IMR-90 (cell line): Measurements from ENCODE around the gene MRPS16. TPM values are rescaled to one million over a fixed set of nuclear protein-coding genes. Genes with fewer than 3 reads are reported as not detected.

Source experiments
- ATAC-seq: fragments of 200-7000 bp; cut with Tn5 transposase; 2 replicates; pipeline ENCODE4 v1.9.1; 2020; ENCODE audit warnings: low read depth, mild to moderate bottlenecking, moderate library complexity
- BruUV-seq: library from RNA; stranded (reverse); fragments of 400-500 nt; replicated peaks from 2 replicates; lab custom pipeline; 2021; lab: Mats Ljungman, UMichigan
- CTCF ChIA-PET: fragments of 300-600 bp; formaldehyde crosslinking; extraction: SDS; loops from one replicate; lab custom pipeline; 2021; ENCODE audit warnings: antibody characterized with exemption; lab: Yijun Ruan, JAX
- POLR2A ChIA-PET: fragments of 300-600 bp; sonication (Branson Sonifier 250); formaldehyde crosslinking; loops from one replicate; lab custom pipeline; 2022; ENCODE audit warnings: antibody characterized with exemption; ENCODE audit not compliant: unreplicated experiment; lab: Charles Lee
- DNase-seq: peaks from one replicate; pipeline ENCODE4 v3.0.0; 2013
- H2AFZ ChIP-seq: replicated peaks from 2 replicates; pipeline ENCODE3; 2013; ENCODE audit warnings: low read length, mild to moderate bottlenecking; ENCODE audit not compliant: poor library complexity
- H2AK5ac ChIP-seq: 2 replicates; pipeline ENCODE4 v1.6.1; 2013; ENCODE audit warnings: low read depth, low read length, inconsistent platforms
- H2AK9ac ChIP-seq: replicated peaks from 2 replicates; pipeline ENCODE3; 2013; ENCODE audit warnings: mild to moderate bottlenecking, low read depth, low read length, moderate library complexity; ENCODE audit not compliant: poor library complexity
- H2BK120ac ChIP-seq: 2 replicates; pipeline ENCODE4 v1.6.1; 2013; ENCODE audit warnings: low read depth, low read length, inconsistent platforms
- H2BK15ac ChIP-seq: 3 replicates; pipeline ENCODE4 v1.6.1; 2013; ENCODE audit warnings: low read depth, low read length, inconsistent platforms
- H2BK20ac ChIP-seq: 2 replicates; pipeline ENCODE4 v1.6.1; 2013; ENCODE audit warnings: low read depth, mild to moderate bottlenecking, inconsistent platforms, low read length, moderate library complexity
- H2BK5ac ChIP-seq: 2 replicates; pipeline ENCODE4 v1.6.1; 2013; ENCODE audit warnings: mild to moderate bottlenecking, low read depth, low read length, inconsistent platforms; ENCODE audit not compliant: poor library complexity, severe bottlenecking
- H3K14ac ChIP-seq: replicated peaks from 2 replicates; pipeline ENCODE4 v1.6.1; 2013; ENCODE audit warnings: low read depth, low read length, inconsistent platforms
- H3K18ac ChIP-seq: 2 replicates; pipeline ENCODE4 v1.6.1; 2013; ENCODE audit warnings: low read depth, low read length, control low read depth
- H3K23ac ChIP-seq: 2 replicates; pipeline ENCODE4 v1.6.1; 2013; ENCODE audit warnings: low read depth, low read length, inconsistent platforms
- H3K27ac ChIP-seq: 2 replicates; pipeline ENCODE4 v1.5.1; 2013; ENCODE audit warnings: mild to moderate bottlenecking, control low read depth, low read length; ENCODE audit not compliant: insufficient read depth
- H3K27me3 ChIP-seq: 2 replicates; pipeline ENCODE4 v1.6.1; 2013; ENCODE audit warnings: low read length; ENCODE audit not compliant: control insufficient read depth, insufficient read depth
- H3K36me3 ChIP-seq: 2 replicates; pipeline ENCODE4 v1.6.1; 2013; ENCODE audit warnings: low read length, mixed read lengths; ENCODE audit not compliant: control insufficient read depth, insufficient read depth
- H3K4ac ChIP-seq: 2 replicates; pipeline ENCODE4 v1.6.1; 2013; ENCODE audit warnings: low read depth, low read length, inconsistent platforms
- H3K4me1 ChIP-seq: 2 replicates; pipeline ENCODE4 v1.6.1; 2013; ENCODE audit warnings: low read length, mixed read lengths; ENCODE audit not compliant: control insufficient read depth, insufficient read depth
- H3K4me2 ChIP-seq: 2 replicates; pipeline ENCODE4 v1.6.1; 2013; ENCODE audit warnings: low read depth, mild to moderate bottlenecking, control low read depth, low read length, moderate library complexity
- H3K4me3 ChIP-seq: 2 replicates; pipeline ENCODE4 v1.5.1; 2013; ENCODE audit warnings: low read depth, mild to moderate bottlenecking, control low read depth, low read length, moderate library complexity; ENCODE audit not compliant: insufficient read depth
- H3K56ac ChIP-seq: 2 replicates; pipeline ENCODE4 v1.6.1; 2013; ENCODE audit warnings: low read length, inconsistent platforms; ENCODE audit not compliant: insufficient read depth; ENCODE audit errors: extremely low read depth
- H3K79me1 ChIP-seq, 2 experiments: 2 replicates each; pipeline ENCODE4 v1.6.1; 2013; ENCODE audit warnings: low read length in 2 of 2, inconsistent platforms in 1 of 2, low read depth in 1 of 2
- H3K9ac ChIP-seq: 2 replicates; pipeline ENCODE4 v1.6.1; 2013; ENCODE audit warnings: low read depth, low read length, control low read depth
- H3K9me1 ChIP-seq: 2 replicates; pipeline ENCODE4 v1.6.1; 2013; ENCODE audit warnings: low read length, inconsistent platforms; ENCODE audit not compliant: insufficient read depth
- H3K9me3 ChIP-seq: 2 replicates; pipeline ENCODE4 v1.6.1; 2013; ENCODE audit warnings: low read length; ENCODE audit not compliant: control insufficient read depth, insufficient read depth
- H4K20me1 ChIP-seq: 2 replicates; pipeline ENCODE4 v1.6.1; 2013; ENCODE audit warnings: low read length, inconsistent platforms; ENCODE audit not compliant: insufficient read depth
- H4K5ac ChIP-seq: 2 replicates; pipeline ENCODE4 v1.6.1; 2013; ENCODE audit warnings: mild to moderate bottlenecking, low read depth, low read length, control low read depth
- H4K8ac ChIP-seq, 2 experiments: 2 replicates each; pipeline ENCODE4 v1.6.1; 2013; ENCODE audit warnings: low read depth in 2 of 2, low read length in 2 of 2, control low read depth in 1 of 2, inconsistent platforms in 1 of 2
- H4K91ac ChIP-seq: 2 replicates; pipeline ENCODE4 v1.6.1; 2013; ENCODE audit warnings: low read depth, low read length, inconsistent platforms; ENCODE audit not compliant: insufficient read depth
- BHLHE40 ChIP-seq: fragments of 150-350 bp; IDR thresholded peaks from 2 replicates; pipeline ENCODE4 v1.6.1; 2016; ENCODE audit warnings: mild to moderate bottlenecking, low read depth, low read length
- CEBPB ChIP-seq: IDR thresholded peaks from 2 replicates; pipeline ENCODE4 v1.6.1; 2012; ENCODE audit warnings: low read depth, low read length, improper control_type of control experiment
- CHD1 ChIP-seq: IDR thresholded peaks from 2 replicates; pipeline ENCODE4 v1.6.1; 2012; ENCODE audit warnings: low read depth, low read length, improper control_type of control experiment
- FOS ChIP-seq: fragments of 150-350 bp; IDR thresholded peaks from 2 replicates; pipeline ENCODE4 v1.6.1; 2016; ENCODE audit warnings: low read depth, low read length
- MAFK ChIP-seq: IDR thresholded peaks from 2 replicates; pipeline ENCODE4 v1.6.1; 2012; ENCODE audit warnings: low read depth, low read length, improper control_type of control experiment
- MAZ ChIP-seq: IDR thresholded peaks from 2 replicates; pipeline ENCODE4 v1.6.1; 2012; ENCODE audit warnings: low read depth, mild to moderate bottlenecking, low read length, improper control_type of control experiment, moderate library complexity, borderline replicate concordance
- MXI1 ChIP-seq: IDR thresholded peaks from 2 replicates; pipeline ENCODE4 v1.6.1; 2012; ENCODE audit warnings: low read depth, mild to moderate bottlenecking, low read length, moderate library complexity, borderline replicate concordance
- NFE2L2 ChIP-seq: fragments of 150-350 bp; IDR thresholded peaks from 2 replicates; pipeline ENCODE4 v1.6.1; 2016; ENCODE audit warnings: low read depth, mild to moderate bottlenecking, low read length
- POLR2A ChIP-seq: IDR thresholded peaks from 2 replicates; pipeline ENCODE4 v1.6.1; 2012; ENCODE audit warnings: mild to moderate bottlenecking, low read depth, low read length
- RAD21 ChIP-seq: IDR thresholded peaks from 2 replicates; pipeline ENCODE4 v1.6.1; 2012; ENCODE audit warnings: low read length, improper control_type of control experiment
- RCOR1 ChIP-seq: IDR thresholded peaks from 2 replicates; pipeline ENCODE4 v1.6.1; 2012; ENCODE audit warnings: mild to moderate bottlenecking, low read length, improper control_type of control experiment; ENCODE audit not compliant: insufficient replicate concordance
- RFX5 ChIP-seq: IDR thresholded peaks from 2 replicates; pipeline ENCODE4 v1.8.0; 2012; ENCODE audit warnings: low read depth, mild to moderate bottlenecking, low read length, moderate library complexity
- SMC3 ChIP-seq: fragments of 150-350 bp; IDR thresholded peaks from 2 replicates; pipeline ENCODE4 v1.6.1; 2016; ENCODE audit warnings: low read depth, mild to moderate bottlenecking, antibody characterized with exemption, low read length, moderate library complexity
- WGBS, 2 experiments: methylation state at CpG; one replicate each; pipeline versions ENCODE4 v1.1.5 to v1.1.7; 2013; ENCODE audit warnings: missing lambda C conversion rate in 2 of 2; ENCODE audit not compliant: insufficient read length in 1 of 2; ENCODE audit errors: extremely low coverage in 2 of 2; 5-methylcytosine and 5-hydroxymethylcytosine counted together
- dilution Hi-C: fragments of 300-500 bp; cut with HindIII; formaldehyde crosslinking; loops from one replicate; pipeline ENCODE4 v1.14.3; 2018; ENCODE audit warnings: low sequenced_read_pairs; ENCODE audit not compliant: unreplicated experiment
- in situ Hi-C: fragments of 300-500 bp; cut with MboI; formaldehyde crosslinking; loops from 3 replicates; pipeline ENCODE4 v1.14.3; 2019; ENCODE audit warnings: low sequenced_read_pairs, inconsistent platforms, mixed read lengths
- intact Hi-C: fragments of 100-400 bp; cut with micrococcal nuclease; formaldehyde crosslinking; loops from 2 replicates; pipeline ENCODE4 v1.10.0; 2022
- polyA plus RNA-seq, 3 experiments: library from polyadenylated mRNA; depleted of rRNA; stranded (reverse); fragments of >200 nt; gene quantifications; 2 replicates each; pipeline ENCODE4 v1.2.3, GENCODE V29; 2012; ENCODE audit warnings: low replicate concordance in 1 of 3
- total RNA-seq: library from RNA; depleted of rRNA; stranded (reverse); fragments of >200 nt; gene quantifications from 2 replicates; pipeline ENCODE4 v1.2.3, GENCODE V29; 2012
- TF ChIP-seq, protein P1 (sequence below): conservative IDR thresholded peaks from 2 replicates; pipeline ENCODE4 v1.5.1; 2012; ENCODE audit warnings: mild to moderate bottlenecking, low read depth, low read length, improper control_type of control experiment
- TF ChIP-seq, protein P2 (sequence below): fragments of 150-350 bp; IDR thresholded peaks from 2 replicates; pipeline ENCODE4 v1.6.1; 2016; ENCODE audit warnings: low read depth, mild to moderate bottlenecking, low read length, moderate library complexity, borderline replicate concordance
- TF ChIP-seq, protein P3 (sequence below): fragments of 150-350 bp; IDR thresholded peaks from 2 replicates; pipeline ENCODE4 v1.6.1; 2017; ENCODE audit warnings: mild to moderate bottlenecking, antibody characterized with exemption, low read length, low read depth

MRPS16 gene
- total and polyA plus RNA-seq, 2 of the 4 experiments (the other 2 are of a cell fraction), result 45.3 to 62.4 TPM

DNA sequence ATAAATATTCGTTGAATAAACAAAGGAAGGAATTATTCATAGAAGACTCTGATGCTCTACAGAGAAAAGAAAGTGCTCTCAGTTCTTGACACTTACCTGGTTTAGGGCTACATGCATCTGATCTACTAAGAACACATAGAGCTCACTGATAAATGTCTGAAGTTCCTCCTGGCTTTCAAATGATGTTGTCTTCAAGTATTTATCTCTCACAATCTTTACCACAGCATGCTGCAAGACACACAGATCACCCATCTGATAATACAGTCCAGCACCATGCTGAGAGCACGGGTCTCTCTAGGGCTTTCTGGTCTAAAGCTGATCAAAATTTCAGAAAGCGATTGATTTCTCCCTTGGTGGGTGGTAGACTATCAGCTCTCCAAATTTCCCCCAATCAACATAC lies 44.5 kb upstream of the MRPS16 start:
- Histone ChIP-seq H4K91ac (no peak overlapping the region), H3K36me3 (no peaks in the 10 kb centered on the region), H3K4me3 (no peak overlapping the region), H3K14ac (no peak overlapping the region), H2BK5ac (no peak overlapping the region), H3K79me1 (no peaks in the 10 kb centered on the region), H2BK120ac (no peak overlapping the region), H3K56ac (no peak overlapping the region), H2AK9ac (no peak overlapping the region), H3K18ac (no peak overlapping the region), H4K8ac (no peak overlapping the region), H2AK5ac (no peak overlapping the region), H3K4me2 (no peak overlapping the region), H3K4me1 (no peaks in the 10 kb centered on the region), H3K23ac (no peak overlapping the region), H3K9ac (no peak overlapping the region), H3K27me3 (peaks cover 13% of the 10 kb centered on the region), H4K20me1 (no peaks in the 10 kb centered on the region), H2AFZ (no peak overlapping the region), H2BK15ac (no peak overlapping the region), H3K9me3 (no peaks in the 10 kb centered on the region), H3K4ac (no peak overlapping the region), H2BK20ac (no peak overlapping the region), H3K27ac (no peak overlapping the region), H3K9me1 (no peaks in the 10 kb centered on the region), H4K5ac (no peak overlapping the region)
- no peak for TF ChIP-seq POLR2A
- no peak for TF ChIP-seq RAD21
- no peak for TF ChIP-seq CEBPB
- no peak for TF ChIP-seq CHD1
- no peak for TF ChIP-seq NFE2L2
- TF ChIP-seq FOS, result no peak
- TF ChIP-seq, protein P1, sequence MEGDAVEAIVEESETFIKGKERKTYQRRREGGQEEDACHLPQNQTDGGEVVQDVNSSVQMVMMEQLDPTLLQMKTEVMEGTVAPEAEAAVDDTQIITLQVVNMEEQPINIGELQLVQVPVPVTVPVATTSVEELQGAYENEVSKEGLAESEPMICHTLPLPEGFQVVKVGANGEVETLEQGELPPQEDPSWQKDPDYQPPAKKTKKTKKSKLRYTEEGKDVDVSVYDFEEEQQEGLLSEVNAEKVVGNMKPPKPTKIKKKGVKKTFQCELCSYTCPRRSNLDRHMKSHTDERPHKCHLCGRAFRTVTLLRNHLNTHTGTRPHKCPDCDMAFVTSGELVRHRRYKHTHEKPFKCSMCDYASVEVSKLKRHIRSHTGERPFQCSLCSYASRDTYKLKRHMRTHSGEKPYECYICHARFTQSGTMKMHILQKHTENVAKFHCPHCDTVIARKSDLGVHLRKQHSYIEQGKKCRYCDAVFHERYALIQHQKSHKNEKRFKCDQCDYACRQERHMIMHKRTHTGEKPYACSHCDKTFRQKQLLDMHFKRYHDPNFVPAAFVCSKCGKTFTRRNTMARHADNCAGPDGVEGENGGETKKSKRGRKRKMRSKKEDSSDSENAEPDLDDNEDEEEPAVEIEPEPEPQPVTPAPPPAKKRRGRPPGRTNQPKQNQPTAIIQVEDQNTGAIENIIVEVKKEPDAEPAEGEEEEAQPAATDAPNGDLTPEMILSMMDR, result no peak
- no peak for TF ChIP-seq BHLHE40
- no peak for TF ChIP-seq RCOR1
- no peak for TF ChIP-seq MXI1
- TF ChIP-seq, protein P2, sequence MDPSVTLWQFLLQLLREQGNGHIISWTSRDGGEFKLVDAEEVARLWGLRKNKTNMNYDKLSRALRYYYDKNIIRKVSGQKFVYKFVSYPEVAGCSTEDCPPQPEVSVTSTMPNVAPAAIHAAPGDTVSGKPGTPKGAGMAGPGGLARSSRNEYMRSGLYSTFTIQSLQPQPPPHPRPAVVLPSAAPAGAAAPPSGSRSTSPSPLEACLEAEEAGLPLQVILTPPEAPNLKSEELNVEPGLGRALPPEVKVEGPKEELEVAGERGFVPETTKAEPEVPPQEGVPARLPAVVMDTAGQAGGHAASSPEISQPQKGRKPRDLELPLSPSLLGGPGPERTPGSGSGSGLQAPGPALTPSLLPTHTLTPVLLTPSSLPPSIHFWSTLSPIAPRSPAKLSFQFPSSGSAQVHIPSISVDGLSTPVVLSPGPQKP, result no peak
- TF ChIP-seq MAZ, result no peak
- TF ChIP-seq MAFK, result no peak
- TF ChIP-seq SMC3, result no peak
- TF ChIP-seq, protein P3, sequence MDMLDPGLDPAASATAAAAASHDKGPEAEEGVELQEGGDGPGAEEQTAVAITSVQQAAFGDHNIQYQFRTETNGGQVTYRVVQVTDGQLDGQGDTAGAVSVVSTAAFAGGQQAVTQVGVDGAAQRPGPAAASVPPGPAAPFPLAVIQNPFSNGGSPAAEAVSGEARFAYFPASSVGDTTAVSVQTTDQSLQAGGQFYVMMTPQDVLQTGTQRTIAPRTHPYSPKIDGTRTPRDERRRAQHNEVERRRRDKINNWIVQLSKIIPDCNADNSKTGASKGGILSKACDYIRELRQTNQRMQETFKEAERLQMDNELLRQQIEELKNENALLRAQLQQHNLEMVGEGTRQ, result no peak
- TF ChIP-seq RFX5, result no peak
- in situ Hi-C loops (no loop called here), dilution Hi-C loops (no loop called here), intact Hi-C loops (no loop called here)
- ATAC-seq (no peak), DNase-seq (no peak)
- no TSS peak for BruUV-seq
- ChIA-PET CTCF (interaction anchor here (0.5 kb wide), 1 partner anchor 234 kb away, joined by 3 read pairs; no protein-coding TSS in a partner anchor), POLR2A (no interaction called here)
- WGBS, 2 experiments, result no CpG with 5 or more reads among the region's 3 CpGs
